IMR-90 (cell line): ENCODE data around the gene FMN1. TPM values are rescaled to one million over a fixed set of nuclear protein-coding genes. Genes with fewer than 3 reads are reported as not detected.

ENCODE experiments used
- ATAC-seq: fragments of 200-7000 bp; cut with Tn5 transposase; 2 replicates; pipeline ENCODE4 v1.9.1; 2020; ENCODE audit warnings: low read depth, mild to moderate bottlenecking, moderate library complexity
- BruUV-seq: library from RNA; stranded (reverse); fragments of 400-500 nt; replicated peaks from 2 replicates; lab custom pipeline; 2021; lab: Mats Ljungman, UMichigan
- CTCF ChIA-PET: fragments of 300-600 bp; formaldehyde crosslinking; extraction: SDS; loops from one replicate; lab custom pipeline; 2021; ENCODE audit warnings: antibody characterized with exemption; lab: Yijun Ruan, JAX
- POLR2A ChIA-PET: fragments of 300-600 bp; sonication (Branson Sonifier 250); formaldehyde crosslinking; loops from one replicate; lab custom pipeline; 2022; ENCODE audit warnings: antibody characterized with exemption; ENCODE audit not compliant: unreplicated experiment; lab: Charles Lee
- DNase-seq: peaks from one replicate; pipeline ENCODE4 v3.0.0; 2013
- H2AFZ ChIP-seq: replicated peaks from 2 replicates; pipeline ENCODE3; 2013; ENCODE audit warnings: low read length, mild to moderate bottlenecking; ENCODE audit not compliant: poor library complexity
- H2AK5ac ChIP-seq: 2 replicates; pipeline ENCODE4 v1.6.1; 2013; ENCODE audit warnings: low read depth, low read length, inconsistent platforms
- H2AK9ac ChIP-seq: replicated peaks from 2 replicates; pipeline ENCODE3; 2013; ENCODE audit warnings: mild to moderate bottlenecking, low read depth, low read length, moderate library complexity; ENCODE audit not compliant: poor library complexity
- H2BK120ac ChIP-seq: 2 replicates; pipeline ENCODE4 v1.6.1; 2013; ENCODE audit warnings: low read depth, low read length, inconsistent platforms
- H2BK15ac ChIP-seq: 3 replicates; pipeline ENCODE4 v1.6.1; 2013; ENCODE audit warnings: low read depth, low read length, inconsistent platforms
- H2BK20ac ChIP-seq: 2 replicates; pipeline ENCODE4 v1.6.1; 2013; ENCODE audit warnings: low read depth, mild to moderate bottlenecking, inconsistent platforms, low read length, moderate library complexity
- H2BK5ac ChIP-seq: 2 replicates; pipeline ENCODE4 v1.6.1; 2013; ENCODE audit warnings: mild to moderate bottlenecking, low read depth, low read length, inconsistent platforms; ENCODE audit not compliant: poor library complexity, severe bottlenecking
- H3K14ac ChIP-seq: replicated peaks from 2 replicates; pipeline ENCODE4 v1.6.1; 2013; ENCODE audit warnings: low read depth, low read length, inconsistent platforms
- H3K18ac ChIP-seq: 2 replicates; pipeline ENCODE4 v1.6.1; 2013; ENCODE audit warnings: low read depth, low read length, control low read depth
- H3K23ac ChIP-seq: 2 replicates; pipeline ENCODE4 v1.6.1; 2013; ENCODE audit warnings: low read depth, low read length, inconsistent platforms
- H3K27ac ChIP-seq: 2 replicates; pipeline ENCODE4 v1.5.1; 2013; ENCODE audit warnings: mild to moderate bottlenecking, control low read depth, low read length; ENCODE audit not compliant: insufficient read depth
- H3K27me3 ChIP-seq: 2 replicates; pipeline ENCODE4 v1.6.1; 2013; ENCODE audit warnings: low read length; ENCODE audit not compliant: control insufficient read depth, insufficient read depth
- H3K36me3 ChIP-seq: 2 replicates; pipeline ENCODE4 v1.6.1; 2013; ENCODE audit warnings: low read length, mixed read lengths; ENCODE audit not compliant: control insufficient read depth, insufficient read depth
- H3K4ac ChIP-seq: 2 replicates; pipeline ENCODE4 v1.6.1; 2013; ENCODE audit warnings: low read depth, low read length, inconsistent platforms
- H3K4me1 ChIP-seq: 2 replicates; pipeline ENCODE4 v1.6.1; 2013; ENCODE audit warnings: low read length, mixed read lengths; ENCODE audit not compliant: control insufficient read depth, insufficient read depth
- H3K4me2 ChIP-seq: 2 replicates; pipeline ENCODE4 v1.6.1; 2013; ENCODE audit warnings: low read depth, mild to moderate bottlenecking, control low read depth, low read length, moderate library complexity
- H3K4me3 ChIP-seq: 2 replicates; pipeline ENCODE4 v1.5.1; 2013; ENCODE audit warnings: low read depth, mild to moderate bottlenecking, control low read depth, low read length, moderate library complexity; ENCODE audit not compliant: insufficient read depth
- H3K56ac ChIP-seq: 2 replicates; pipeline ENCODE4 v1.6.1; 2013; ENCODE audit warnings: low read length, inconsistent platforms; ENCODE audit not compliant: insufficient read depth; ENCODE audit errors: extremely low read depth
- H3K79me1 ChIP-seq, 2 experiments: 2 replicates each; pipeline ENCODE4 v1.6.1; 2013; ENCODE audit warnings: low read length in 2 of 2, inconsistent platforms in 1 of 2, low read depth in 1 of 2
- H3K9ac ChIP-seq: 2 replicates; pipeline ENCODE4 v1.6.1; 2013; ENCODE audit warnings: low read depth, low read length, control low read depth
- H3K9me1 ChIP-seq: 2 replicates; pipeline ENCODE4 v1.6.1; 2013; ENCODE audit warnings: low read length, inconsistent platforms; ENCODE audit not compliant: insufficient read depth
- H3K9me3 ChIP-seq: 2 replicates; pipeline ENCODE4 v1.6.1; 2013; ENCODE audit warnings: low read length; ENCODE audit not compliant: control insufficient read depth, insufficient read depth
- H4K20me1 ChIP-seq: 2 replicates; pipeline ENCODE4 v1.6.1; 2013; ENCODE audit warnings: low read length, inconsistent platforms; ENCODE audit not compliant: insufficient read depth
- H4K5ac ChIP-seq: 2 replicates; pipeline ENCODE4 v1.6.1; 2013; ENCODE audit warnings: mild to moderate bottlenecking, low read depth, low read length, control low read depth
- H4K8ac ChIP-seq, 2 experiments: 2 replicates each; pipeline ENCODE4 v1.6.1; 2013; ENCODE audit warnings: low read depth in 2 of 2, low read length in 2 of 2, control low read depth in 1 of 2, inconsistent platforms in 1 of 2
- H4K91ac ChIP-seq: 2 replicates; pipeline ENCODE4 v1.6.1; 2013; ENCODE audit warnings: low read depth, low read length, inconsistent platforms; ENCODE audit not compliant: insufficient read depth
- BHLHE40 ChIP-seq: fragments of 150-350 bp; IDR thresholded peaks from 2 replicates; pipeline ENCODE4 v1.6.1; 2016; ENCODE audit warnings: mild to moderate bottlenecking, low read depth, low read length
- CEBPB ChIP-seq: IDR thresholded peaks from 2 replicates; pipeline ENCODE4 v1.6.1; 2012; ENCODE audit warnings: low read depth, low read length, improper control_type of control experiment
- CHD1 ChIP-seq: IDR thresholded peaks from 2 replicates; pipeline ENCODE4 v1.6.1; 2012; ENCODE audit warnings: low read depth, low read length, improper control_type of control experiment
- ELK1 ChIP-seq: fragments of 150-350 bp; IDR thresholded peaks from 2 replicates; pipeline ENCODE4 v1.6.1; 2016; ENCODE audit warnings: low read depth, mild to moderate bottlenecking, low read length, moderate library complexity, borderline replicate concordance
- MAFK ChIP-seq: IDR thresholded peaks from 2 replicates; pipeline ENCODE4 v1.6.1; 2012; ENCODE audit warnings: low read depth, low read length, improper control_type of control experiment
- MAZ ChIP-seq: IDR thresholded peaks from 2 replicates; pipeline ENCODE4 v1.6.1; 2012; ENCODE audit warnings: low read depth, mild to moderate bottlenecking, low read length, improper control_type of control experiment, moderate library complexity, borderline replicate concordance
- NFE2L2 ChIP-seq: fragments of 150-350 bp; IDR thresholded peaks from 2 replicates; pipeline ENCODE4 v1.6.1; 2016; ENCODE audit warnings: low read depth, mild to moderate bottlenecking, low read length
- POLR2A ChIP-seq: IDR thresholded peaks from 2 replicates; pipeline ENCODE4 v1.6.1; 2012; ENCODE audit warnings: mild to moderate bottlenecking, low read depth, low read length
- RAD21 ChIP-seq: IDR thresholded peaks from 2 replicates; pipeline ENCODE4 v1.6.1; 2012; ENCODE audit warnings: low read length, improper control_type of control experiment
- RCOR1 ChIP-seq: IDR thresholded peaks from 2 replicates; pipeline ENCODE4 v1.6.1; 2012; ENCODE audit warnings: mild to moderate bottlenecking, low read length, improper control_type of control experiment; ENCODE audit not compliant: insufficient replicate concordance
- SMC3 ChIP-seq: fragments of 150-350 bp; IDR thresholded peaks from 2 replicates; pipeline ENCODE4 v1.6.1; 2016; ENCODE audit warnings: low read depth, mild to moderate bottlenecking, antibody characterized with exemption, low read length, moderate library complexity
- WGBS, 2 experiments: methylation state at CpG; one replicate each; pipeline versions ENCODE4 v1.1.5 to v1.1.7; 2013; ENCODE audit warnings: missing lambda C conversion rate in 2 of 2; ENCODE audit not compliant: insufficient read length in 1 of 2; ENCODE audit errors: extremely low coverage in 2 of 2; 5-methylcytosine and 5-hydroxymethylcytosine counted together
- dilution Hi-C: fragments of 300-500 bp; cut with HindIII; formaldehyde crosslinking; loops from one replicate; pipeline ENCODE4 v1.14.3; 2018; ENCODE audit warnings: low sequenced_read_pairs; ENCODE audit not compliant: unreplicated experiment
- in situ Hi-C: fragments of 300-500 bp; cut with MboI; formaldehyde crosslinking; loops from 3 replicates; pipeline ENCODE4 v1.14.3; 2019; ENCODE audit warnings: low sequenced_read_pairs, inconsistent platforms, mixed read lengths
- intact Hi-C: fragments of 100-400 bp; cut with micrococcal nuclease; formaldehyde crosslinking; loops from 2 replicates; pipeline ENCODE4 v1.10.0; 2022
- polyA plus RNA-seq, 3 experiments: library from polyadenylated mRNA; depleted of rRNA; stranded (reverse); fragments of >200 nt; gene quantifications; 2 replicates each; pipeline ENCODE4 v1.2.3, GENCODE V29; 2012; ENCODE audit warnings: low replicate concordance in 1 of 3
- total RNA-seq: library from RNA; depleted of rRNA; stranded (reverse); fragments of >200 nt; gene quantifications from 2 replicates; pipeline ENCODE4 v1.2.3, GENCODE V29; 2012
- TF ChIP-seq, protein P1 (sequence below): conservative IDR thresholded peaks from 2 replicates; pipeline ENCODE4 v1.5.1; 2012; ENCODE audit warnings: mild to moderate bottlenecking, low read depth, low read length, improper control_type of control experiment
- TF ChIP-seq, protein P2 (sequence below): fragments of 150-350 bp; IDR thresholded peaks from 2 replicates; pipeline ENCODE4 v1.6.1; 2017; ENCODE audit warnings: mild to moderate bottlenecking, antibody characterized with exemption, low read length, low read depth

The FMN1 gene
- total and polyA plus RNA-seq, 2 of the 4 experiments (the other 2 are of a cell fraction): 7.3 to 17.6 TPM

GRCh38 chr15:32959077-32959476 lies 235.4 kb downstream of the FMN1 start:
- Histone ChIP-seq H3K14ac (peak overlapping the region; percentile 30), H3K27me3 (no peaks in the 10 kb centered on the region), H2BK5ac (peak overlapping the region; percentile 86), H3K36me3 (no peaks in the 10 kb centered on the region), H4K5ac (peak overlapping the region; percentile 98), H3K4me3 (no peak overlapping the region), H3K4me1 (peaks cover 19% of the 10 kb centered on the region), H2AFZ (no peak overlapping the region), H3K9me1 (peaks cover 5% of the 10 kb centered on the region; the same call in 1 of the 2 replicates), H3K27ac (peak overlapping the region; percentile 89; the same call in 1 of the 2 replicates), H2BK120ac (peak overlapping the region; percentile 79), H4K20me1 (peaks cover 6% of the 10 kb centered on the region; the same call in 1 of the 2 replicates), H4K91ac (peak overlapping the region; percentile 71), H3K4me2 (peak overlapping the region; percentile 65), H3K9ac (peak overlapping the region; percentile 54; the same call in 1 of the 2 replicates), H4K8ac (peak overlapping the region; percentile 56 to 76; a peak in 3 of 4 replicates), H2AK5ac (no peak overlapping the region), H3K23ac (peak overlapping the region; percentile 50; the same call in 1 of the 2 replicates), H3K9me3 (no peaks in the 10 kb centered on the region), H3K79me1 (peaks cover 19 to 58% of the 10 kb centered on the region in 2 experiments), H3K56ac (0 out of 2 replicates have a peak overlapping the region, but pooled peaks have one; percentile 35), H3K4ac (peak overlapping the region; percentile 46), H2BK15ac (peak overlapping the region; percentile 35; the same call in 2 of the 3 replicates), H2BK20ac (peak overlapping the region; percentile 35; the same call in 1 of the 2 replicates), H2AK9ac (no peak overlapping the region), H3K18ac (peak overlapping the region; percentile 98)
- intact Hi-C loops: no loop called here
- in situ Hi-C loops: no loop called here
- DNase-seq (peak; percentile 92), ATAC-seq (peak; percentile 41)
- dilution Hi-C loops: no loop called here
- no TSS peak for BruUV-seq
- POLR2A ChIA-PET: no interaction called here
- CTCF ChIA-PET: interaction anchor here (0.6 to 1.1 kb wide), 4 partner anchors 26 to 289 kb away, joined by 3 to 4 read pairs (median 3); no protein-coding TSS in a partner anchor
- TF ChIP-seq NFE2L2 (no peak), MAFK (no peak), SMC3 (no peak), POLR2A (no peak), RAD21 (no peak), CHD1 (no peak), RCOR1 (no peak), ELK1 (no peak), BHLHE40 (no peak), MAZ (no peak), CEBPB (no peak)
- TF ChIP-seq, protein P1, sequence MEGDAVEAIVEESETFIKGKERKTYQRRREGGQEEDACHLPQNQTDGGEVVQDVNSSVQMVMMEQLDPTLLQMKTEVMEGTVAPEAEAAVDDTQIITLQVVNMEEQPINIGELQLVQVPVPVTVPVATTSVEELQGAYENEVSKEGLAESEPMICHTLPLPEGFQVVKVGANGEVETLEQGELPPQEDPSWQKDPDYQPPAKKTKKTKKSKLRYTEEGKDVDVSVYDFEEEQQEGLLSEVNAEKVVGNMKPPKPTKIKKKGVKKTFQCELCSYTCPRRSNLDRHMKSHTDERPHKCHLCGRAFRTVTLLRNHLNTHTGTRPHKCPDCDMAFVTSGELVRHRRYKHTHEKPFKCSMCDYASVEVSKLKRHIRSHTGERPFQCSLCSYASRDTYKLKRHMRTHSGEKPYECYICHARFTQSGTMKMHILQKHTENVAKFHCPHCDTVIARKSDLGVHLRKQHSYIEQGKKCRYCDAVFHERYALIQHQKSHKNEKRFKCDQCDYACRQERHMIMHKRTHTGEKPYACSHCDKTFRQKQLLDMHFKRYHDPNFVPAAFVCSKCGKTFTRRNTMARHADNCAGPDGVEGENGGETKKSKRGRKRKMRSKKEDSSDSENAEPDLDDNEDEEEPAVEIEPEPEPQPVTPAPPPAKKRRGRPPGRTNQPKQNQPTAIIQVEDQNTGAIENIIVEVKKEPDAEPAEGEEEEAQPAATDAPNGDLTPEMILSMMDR: no peak
- TF ChIP-seq, protein P2, sequence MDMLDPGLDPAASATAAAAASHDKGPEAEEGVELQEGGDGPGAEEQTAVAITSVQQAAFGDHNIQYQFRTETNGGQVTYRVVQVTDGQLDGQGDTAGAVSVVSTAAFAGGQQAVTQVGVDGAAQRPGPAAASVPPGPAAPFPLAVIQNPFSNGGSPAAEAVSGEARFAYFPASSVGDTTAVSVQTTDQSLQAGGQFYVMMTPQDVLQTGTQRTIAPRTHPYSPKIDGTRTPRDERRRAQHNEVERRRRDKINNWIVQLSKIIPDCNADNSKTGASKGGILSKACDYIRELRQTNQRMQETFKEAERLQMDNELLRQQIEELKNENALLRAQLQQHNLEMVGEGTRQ: no peak
- no CpG with 5 or more reads among the region's 1 CpG for WGBS, 2 experiments
